BLaER1 treated with 17β-estradiol and CSF1 and Interleukin-3, amounts not matched to agents 10 nM and 100 nM (cell line): ENCODE measurements around the gene CREBRF.
"Not testable (repeated sequence)": the region's sequence is repeated elsewhere in the genome, so short reads cannot be mapped to it uniquely, and the experiment has no call there.

ENCODE experiments used
- H3K27ac ChIP-seq, 11 experiments: shearing (Covaris generic); formaldehyde crosslinking; 2 replicates each; pipeline ENCODE4 v1.8.1; 2022
- H3K27me3 ChIP-seq, 11 experiments: shearing (Covaris generic); formaldehyde crosslinking; 2 replicates each; pipeline ENCODE4 v1.8.1; 2022
- H3K36me3 ChIP-seq, 11 experiments: shearing (Covaris generic); formaldehyde crosslinking; 2 replicates each; pipeline ENCODE4 v1.8.1; 2022
- H3K4me1 ChIP-seq, 10 experiments: shearing (Covaris generic); formaldehyde crosslinking; 2 replicates each; pipeline ENCODE4 v1.8.1; 2022
- H3K4me2 ChIP-seq, 11 experiments: shearing (Covaris generic); formaldehyde crosslinking; 2 replicates each; pipeline ENCODE4 v1.8.1; 2022
- H3K4me3 ChIP-seq, 10 experiments: shearing (Covaris generic); formaldehyde crosslinking; 2 replicates each; pipeline ENCODE4 v1.8.1; 2022
- H3K9ac ChIP-seq, 11 experiments: shearing (Covaris generic); formaldehyde crosslinking; 2 replicates each; pipeline ENCODE4 v1.8.1; 2022
- H3K9me3 ChIP-seq, 11 experiments: shearing (Covaris generic); formaldehyde crosslinking; replicated peaks in 1 of 11; 2 replicates each; pipeline ENCODE4 v1.8.1; 2022
- H4K20me1 ChIP-seq, 11 experiments: shearing (Covaris generic); formaldehyde crosslinking; 2 replicates each; pipeline ENCODE4 v1.8.1; 2022
- Cebpa-rat ChIP-seq, 11 experiments: shearing (Covaris generic); IDR thresholded peaks; 2 replicates each; pipeline ENCODE4 v1.8.1; 2022

The CREBRF gene

DNA sequence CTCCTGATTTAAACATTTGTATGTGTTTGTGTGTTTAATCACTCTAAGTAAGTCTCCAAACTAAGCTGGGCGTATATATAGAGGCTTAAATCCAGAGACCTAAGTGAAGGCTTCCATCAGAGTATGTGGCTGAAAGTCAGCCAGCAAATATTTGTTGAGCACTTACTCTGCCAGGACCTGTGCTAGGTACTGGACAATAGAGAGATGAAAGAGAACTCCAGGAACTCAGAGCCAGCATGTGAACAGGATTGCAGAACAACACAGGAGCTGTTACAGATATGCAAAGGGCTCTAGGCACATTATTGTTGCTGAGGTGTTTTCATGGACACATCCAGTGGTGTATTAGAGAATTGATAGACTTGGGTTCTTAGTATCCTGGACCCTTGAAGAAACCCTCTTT is 83.5 kb downstream of the CREBRF start:
- Histone ChIP-seq H3K9ac (no peak overlapping the region), H3K27ac (no peak overlapping the region)

DNA sequence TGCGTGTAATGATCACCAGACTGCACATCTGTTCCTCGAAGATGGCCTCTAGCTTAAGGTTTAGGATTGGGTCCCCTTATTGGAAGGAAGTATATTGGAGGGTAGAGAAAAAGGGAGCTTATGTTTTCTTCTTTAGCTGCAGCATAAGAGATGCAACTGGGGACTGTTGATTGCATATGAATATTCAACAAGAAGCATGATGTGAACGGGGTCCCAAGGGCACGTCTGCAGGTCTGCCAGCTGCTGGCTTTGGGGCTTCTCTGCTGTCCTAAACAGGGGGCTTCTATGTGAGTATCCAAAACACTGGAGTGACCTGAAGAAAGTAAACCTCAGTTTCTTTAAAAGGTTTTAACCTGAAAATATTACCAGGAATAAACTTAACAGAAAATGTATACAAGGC is 84.6 kb downstream of the CREBRF start:
- Histone ChIP-seq H4K20me1 (no peaks in the 10 kb centered on the region; a peak in 1 of 22 replicates), H3K4me2 (no peak overlapping the region), H3K4me3 (no peak overlapping the region), H3K27me3 (no peaks in the 10 kb centered on the region), H3K9me3 (no peaks in the 10 kb centered on the region), H3K9ac (no peak overlapping the region), H3K27ac (no peak overlapping the region), H3K4me1 (peaks cover 7 to 15% (median 9%) of the 10 kb centered on the region in 10 experiments; a peak in 17 of 20 replicates), H3K36me3 (peaks cover 0 to 22% (median 0%) of the 10 kb centered on the region in 11 experiments; a peak in 3 of 22 replicates)
- no peak for TF ChIP-seq Cebpa-rat (IDR thresholded peaks at IDR 0.05)

More for the DNA sequence above, 83.5 kb downstream of the CREBRF start:
- H3K4me2 ChIP-seq = no peak overlapping the region
- H3K4me3 ChIP-seq = no peak overlapping the region
- peaks cover 0 to 6% (median 0%) of the 10 kb centered on the region in 10 experiments; a peak in 3 of 20 replicates for H3K4me1 ChIP-seq
- no peaks in the 10 kb centered on the region for H3K9me3 ChIP-seq
- H3K36me3 ChIP-seq = peaks cover 0 to 29% (median 0%) of the 10 kb centered on the region in 11 experiments; a peak in 4 of 22 replicates
- no peaks in the 10 kb centered on the region for H3K27me3 ChIP-seq
- H4K20me1 ChIP-seq = no peaks in the 10 kb centered on the region; a peak in 1 of 22 replicates
- no peak for TF ChIP-seq Cebpa-rat (IDR thresholded peaks at IDR 0.05)

DNA sequence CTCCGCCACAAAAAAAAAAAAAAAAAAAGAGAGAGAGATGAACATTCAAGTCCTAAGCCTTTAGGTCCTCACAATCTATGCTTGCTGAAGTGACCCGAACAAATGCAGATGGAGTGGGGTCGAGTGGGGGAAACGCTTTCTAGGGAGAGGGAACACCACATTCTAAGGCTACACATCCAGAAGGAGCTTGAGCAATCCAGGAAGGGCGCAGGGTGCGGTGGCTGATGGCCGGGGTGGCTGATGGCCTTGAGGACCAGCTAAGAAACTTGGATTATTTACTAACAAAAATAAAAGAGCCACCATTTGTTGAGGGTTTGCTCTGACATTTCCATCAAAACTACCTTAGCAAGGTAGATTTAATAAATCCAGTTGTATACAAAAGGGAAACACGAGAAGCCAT is 87.4 kb downstream of the CREBRF start:
- H3K27me3 ChIP-seq = no peaks in the 10 kb centered on the region
- H3K36me3 ChIP-seq = peaks cover 12 to 29% (median 21%) of the 10 kb centered on the region in 11 experiments
- peak overlapping the region in 1 of 11 experiments; percentile 92; a peak in 1 of 22 replicates for H3K9ac ChIP-seq
- peaks cover 7 to 15% (median 9%) of the 10 kb centered on the region in 10 experiments; a peak in 17 of 20 replicates for H3K4me1 ChIP-seq
- no peaks in the 10 kb centered on the region for H3K9me3 ChIP-seq
- H3K4me3 ChIP-seq = no peak overlapping the region
- H3K4me2 ChIP-seq = peak overlapping the region in 8 of 11 experiments; percentile 32 to 94 (median 88); a peak in 10 of 22 replicates
- no peak for TF ChIP-seq Cebpa-rat (IDR thresholded peaks at IDR 0.05)
- no peaks in the 10 kb centered on the region; a peak in 1 of 22 replicates for H4K20me1 ChIP-seq
- H3K27ac ChIP-seq = 0 out of 22 replicates have a peak overlapping the region, but pooled peaks of 4 of the 11 experiments have one; percentile 90 to 94 (median 93)

DNA sequence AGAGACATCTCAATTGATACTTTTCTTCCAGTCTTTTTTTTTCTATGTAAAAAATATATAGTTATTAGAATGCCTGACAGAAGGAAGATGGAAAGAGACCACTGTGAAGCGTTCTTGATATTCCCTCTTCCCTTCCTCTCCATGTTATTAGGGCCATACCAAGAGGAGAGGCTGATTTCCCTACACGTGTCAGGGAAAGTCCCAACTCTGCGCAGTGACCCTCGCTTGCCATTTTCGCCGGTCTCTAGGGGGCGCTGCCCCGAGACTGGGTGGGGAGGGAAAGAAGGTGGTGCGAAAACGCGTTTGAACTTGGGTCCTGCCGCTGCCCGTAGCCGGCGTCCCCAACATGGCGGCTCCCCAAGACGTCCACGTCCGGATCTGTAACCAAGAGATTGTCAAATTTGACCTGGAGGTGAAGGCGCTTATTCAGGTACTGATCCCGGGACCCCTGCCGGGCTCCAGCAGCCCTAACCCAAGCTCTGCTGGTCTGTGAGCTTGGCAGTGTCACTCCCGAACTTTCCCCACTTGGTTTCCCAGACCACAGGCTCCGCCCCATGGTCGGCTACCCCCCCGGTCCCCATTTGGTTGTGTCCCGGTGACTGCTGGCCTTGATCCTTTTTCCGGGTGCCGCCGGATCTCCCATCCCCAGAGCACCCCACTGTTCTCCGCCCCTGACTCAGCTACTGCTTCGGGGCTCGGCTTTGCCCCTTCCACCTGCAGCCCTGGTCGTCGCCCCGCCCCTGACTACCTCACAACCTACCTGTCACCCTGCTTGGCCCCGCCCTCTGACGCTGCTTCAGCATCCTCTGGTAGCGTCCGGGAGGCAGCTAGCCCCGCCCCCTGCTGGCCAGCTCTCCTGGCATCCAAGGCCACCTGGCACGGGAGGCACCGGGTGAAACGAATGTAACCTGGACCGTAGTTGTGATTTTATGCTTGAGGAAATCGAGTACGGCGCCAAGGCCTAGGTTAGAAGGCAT is 88.3 kb downstream of the CREBRF start, which contains the start of gene BNIP1:
TSS of gene BNIP1 (plus strand) at position 332 of the 977 bp plus-strand sequence. CDS start at position 347, 15 bp downstream.
- Histone ChIP-seq H3K36me3 (peaks cover 21 to 35% (median 29%) of the 10 kb centered on the region in 11 experiments), H3K9ac (peak within 1 kb of the TSS; percentile 80 to 95 (median 90)), H4K20me1 (no peaks in the 10 kb centered on the region; a peak in 1 of 22 replicates), H3K27ac (peak within 1 kb of the TSS; percentile 81 to 94 (median 89)), H3K4me3 (peak within 1 kb of the TSS; percentile 79 to 99 (median 91)), H3K9me3 (no peaks in the 10 kb centered on the region), H3K4me2 (peak within 1 kb of the TSS; percentile 65 to 96 (median 89)), H3K27me3 (no peaks in the 10 kb centered on the region), H3K4me1 (peaks cover 7 to 15% (median 9%) of the 10 kb centered on the region in 10 experiments; a peak in 17 of 20 replicates)
- no peak for TF ChIP-seq Cebpa-rat (IDR thresholded peaks at IDR 0.05)

DNA sequence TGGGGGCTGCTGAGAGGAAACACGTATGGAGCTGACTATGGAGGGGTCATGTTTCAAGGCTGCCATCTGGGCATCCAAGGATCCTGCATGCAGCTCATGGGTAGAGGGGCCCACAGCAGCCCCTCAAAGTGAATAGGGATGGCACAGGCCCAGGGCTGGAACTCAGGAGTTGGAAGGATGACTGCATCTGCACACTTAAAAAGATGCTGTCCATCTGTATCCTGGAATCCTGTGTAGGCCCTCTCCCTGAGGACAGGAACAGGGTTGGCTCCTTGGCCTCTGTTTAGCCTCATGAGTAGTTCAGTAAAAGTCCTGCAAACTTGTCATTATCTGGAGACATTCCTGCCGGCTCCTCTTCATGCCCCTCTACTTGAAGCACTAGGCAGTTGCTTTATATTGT is 92.2 kb downstream of the CREBRF start:
- no peak for TF ChIP-seq Cebpa-rat (IDR thresholded peaks at IDR 0.05)
- H3K9me3 ChIP-seq = no peaks in the 10 kb centered on the region
- H3K27me3 ChIP-seq = no peaks in the 10 kb centered on the region
- peaks cover 51 to 73% (median 58%) of the 10 kb centered on the region in 11 experiments for H3K36me3 ChIP-seq
- H3K4me1 ChIP-seq = peaks cover 7 to 15% (median 9%) of the 10 kb centered on the region in 10 experiments; a peak in 17 of 20 replicates
- H3K27ac ChIP-seq = no peak overlapping the region
- no peaks in the 10 kb centered on the region; a peak in 3 of 22 replicates for H4K20me1 ChIP-seq
- no peak overlapping the region for H3K4me3 ChIP-seq
- H3K9ac ChIP-seq = no peak overlapping the region
- no peak overlapping the region for H3K4me2 ChIP-seq

DNA sequence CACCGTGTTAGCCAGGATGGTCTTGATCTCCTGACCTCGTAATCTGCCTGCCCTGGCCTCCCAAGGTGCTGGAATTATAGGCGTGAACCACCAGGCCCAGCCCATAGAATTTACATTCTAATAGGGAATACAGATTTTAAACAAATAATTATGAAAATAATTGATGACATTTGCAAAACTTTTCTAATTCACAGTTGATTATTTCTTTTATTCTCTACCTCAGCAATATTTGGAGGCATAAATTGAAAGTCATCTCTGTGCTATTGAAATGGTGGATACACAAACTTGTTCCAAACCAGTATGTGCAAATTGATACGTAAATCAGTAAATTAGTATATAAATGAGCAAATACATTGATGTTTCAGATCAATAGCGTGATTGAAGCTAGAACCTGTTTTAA is 96.4 kb downstream of the CREBRF start:
- 0 out of 20 replicates have a peak, but pooled peaks cover 0 to 9% (median 0%) of the 10 kb centered on the region in 10 experiments for H3K4me1 ChIP-seq
- H3K27ac ChIP-seq = no peak overlapping the region
- H3K4me3 ChIP-seq = no peak overlapping the region
- no peak overlapping the region for H3K4me2 ChIP-seq
- H3K9ac ChIP-seq = no peak overlapping the region
- H3K27me3 ChIP-seq = no peaks in the 10 kb centered on the region
- no peaks in the 10 kb centered on the region for H3K9me3 ChIP-seq
- no peak for TF ChIP-seq Cebpa-rat (IDR thresholded peaks at IDR 0.05)
- peaks cover 84 to 98% (median 89%) of the 10 kb centered on the region in 11 experiments for H3K36me3 ChIP-seq
- H4K20me1 ChIP-seq = no peaks in the 10 kb centered on the region; a peak in 3 of 22 replicates

DNA sequence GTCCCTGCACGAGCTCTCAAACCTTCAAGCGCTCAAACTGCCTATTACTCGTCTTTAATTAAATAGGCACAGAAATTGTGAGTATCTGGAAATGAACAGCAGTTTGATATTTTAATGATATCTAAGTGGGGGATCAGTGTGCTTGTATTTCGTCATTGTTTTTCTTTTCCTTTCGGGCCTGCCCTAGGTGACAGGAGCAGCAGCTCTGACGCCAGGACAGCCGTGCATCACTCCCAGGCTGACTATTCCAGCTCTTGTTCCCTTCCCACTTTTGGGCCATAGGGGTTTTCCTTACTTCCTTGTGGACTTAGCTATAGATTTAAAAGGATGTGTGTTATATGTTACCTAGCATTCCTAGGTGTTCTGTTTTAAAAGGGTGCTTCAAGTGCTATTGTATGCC is 97.7 kb downstream of the CREBRF start:
- Histone ChIP-seq H4K20me1 (peaks cover 0 to 3% (median 0%) of the 10 kb centered on the region in 11 experiments; a peak in 3 of 22 replicates), H3K4me3 (no peak overlapping the region)
- no peak for TF ChIP-seq Cebpa-rat (IDR thresholded peaks at IDR 0.05)

DNA sequence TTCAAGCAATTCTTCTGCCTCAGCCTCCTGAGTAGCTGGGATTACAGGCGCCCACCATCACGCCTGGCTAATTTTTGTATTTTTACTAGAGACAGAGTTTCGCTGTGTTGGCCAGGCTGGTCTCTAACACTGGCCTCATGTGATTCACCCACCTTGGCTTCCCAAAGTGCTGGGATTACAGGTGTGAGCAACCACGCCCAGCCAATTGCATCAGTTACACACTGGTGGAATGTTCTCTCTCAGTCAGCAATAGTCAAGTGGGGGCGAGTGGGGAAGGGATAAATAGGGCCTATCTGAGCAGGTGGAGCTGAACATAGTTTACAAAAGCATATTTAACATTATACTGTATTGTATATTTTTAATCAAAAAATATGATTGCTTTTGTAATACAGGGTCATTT is 98.5 kb downstream of the CREBRF start:
- not testable (repeated sequence) for H3K27ac ChIP-seq, H3K4me2 ChIP-seq, H3K9ac ChIP-seq, H3K4me3 ChIP-seq, H3K9me3 ChIP-seq, H3K4me1 ChIP-seq, H3K27me3 ChIP-seq, H4K20me1 ChIP-seq
- peaks cover 84 to 100% (median 91%) of the 10 kb centered on the region in 11 experiments for H3K36me3 ChIP-seq

More for the DNA sequence above, 97.7 kb downstream of the CREBRF start:
- H3K4me1 ChIP-seq = 0 out of 20 replicates have a peak, but pooled peaks cover 0 to 10% (median 0%) of the 10 kb centered on the region in 10 experiments
- no peak overlapping the region for H3K9ac ChIP-seq
- H3K27me3 ChIP-seq = no peaks in the 10 kb centered on the region
- peaks cover 86 to 100% (median 91%) of the 10 kb centered on the region in 11 experiments for H3K36me3 ChIP-seq
- H3K27ac ChIP-seq = no peak overlapping the region
- no peaks in the 10 kb centered on the region for H3K9me3 ChIP-seq
- H3K4me2 ChIP-seq = no peak overlapping the region

DNA sequence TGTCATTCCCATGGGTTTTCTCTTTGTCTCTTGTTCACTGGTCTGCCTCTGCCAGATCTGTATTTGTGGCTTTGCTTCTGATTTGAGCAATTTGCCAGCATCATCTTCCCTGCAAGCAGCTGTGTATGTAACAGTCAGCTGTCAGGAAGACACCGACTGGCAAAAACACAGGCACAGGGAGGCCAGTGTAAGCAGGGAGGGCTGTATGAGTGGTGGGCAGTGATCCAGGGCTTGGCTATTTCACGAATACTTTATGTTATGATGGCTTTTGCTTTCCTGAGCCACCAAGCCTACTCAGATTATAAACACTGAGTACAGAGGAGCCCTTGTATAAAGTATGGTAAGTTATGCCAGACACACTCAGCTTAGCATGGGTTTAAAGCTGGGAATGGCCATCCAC is 99.8 kb downstream of the CREBRF start:
- peak overlapping the region in 3 of 11 experiments; percentile 2 to 21 (median 8); a peak in 2 of 22 replicates for H3K9ac ChIP-seq
- no peak overlapping the region for H3K27ac ChIP-seq
- H3K4me1 ChIP-seq = 0 out of 20 replicates have a peak, but pooled peaks cover 0 to 10% (median 0%) of the 10 kb centered on the region in 10 experiments
- no peak for TF ChIP-seq Cebpa-rat (IDR thresholded peaks at IDR 0.05)
- H3K4me3 ChIP-seq = no peak overlapping the region
- H4K20me1 ChIP-seq = peaks cover 0 to 4% (median 0%) of the 10 kb centered on the region in 11 experiments; a peak in 2 of 22 replicates
- no peaks in the 10 kb centered on the region for H3K27me3 ChIP-seq
- peaks cover 85 to 100% (median 92%) of the 10 kb centered on the region in 11 experiments for H3K36me3 ChIP-seq
- no peak overlapping the region for H3K4me2 ChIP-seq
- no peaks in the 10 kb centered on the region for H3K9me3 ChIP-seq
